Lung (tissue), 12 donors: ENCODE results near the gene PTF1A. TPM values are rescaled to one million over a fixed set of nuclear protein-coding genes. Genes with fewer than 3 reads are reported as not detected.

Experiments
- ATAC-seq: fragments of 200-7000 bp; cut with Tn5 transposase; one replicate; pipeline ENCODE4 v1.9.1; 2020; ENCODE audit warnings: moderate number of reproducible peaks; ENCODE audit not compliant: insufficient read depth, low FRiP score
- DNase-seq, 3 donors: peaks; one replicate each; pipeline ENCODE4 v3.0.0-alpha.2; 2013 to 2017
- H3K27ac ChIP-seq, 2 donors: one replicate each; pipeline ENCODE4 v1.5.1; 2013; ENCODE audit warnings: mild to moderate bottlenecking in 2 of 2, moderate library complexity in 2 of 2, control low read depth in 1 of 2, inconsistent platforms in 1 of 2, low read depth in 1 of 2, low read length in 1 of 2
- H3K27me3 ChIP-seq, 3 donors: one replicate each; pipeline ENCODE4 v1.5.1; 2013; ENCODE audit warnings: low read length in 2 of 3; ENCODE audit not compliant: control insufficient read depth in 3 of 3, insufficient read depth in 3 of 3
- H3K36me3 ChIP-seq, 4 donors: one replicate each; pipeline ENCODE4 v1.5.1; 2013; ENCODE audit warnings: low read length in 4 of 4, mild to moderate bottlenecking in 1 of 4, moderate library complexity in 1 of 4; ENCODE audit not compliant: control insufficient read depth in 4 of 4, insufficient read depth in 4 of 4
- H3K4me1 ChIP-seq, 5 donors: one replicate each; pipeline ENCODE4 v1.5.1; 2013; ENCODE audit warnings: low read length in 5 of 5, mild to moderate bottlenecking in 2 of 5, moderate library complexity in 1 of 5; ENCODE audit not compliant: control insufficient read depth in 5 of 5, insufficient read depth in 5 of 5
- H3K4me3 ChIP-seq: one replicate; pipeline ENCODE4 v1.5.1; 2013; ENCODE audit warnings: mild to moderate bottlenecking, control low read depth, moderate library complexity
- H3K9ac ChIP-seq, 2 donors: one replicate each; pipeline ENCODE4 v1.5.1; 2013; ENCODE audit warnings: low read length in 2 of 2, control low read depth in 1 of 2; ENCODE audit not compliant: insufficient read depth in 1 of 2
- H3K9me3 ChIP-seq, 4 donors: one replicate each; pipeline ENCODE4 v1.5.1; 2013; ENCODE audit warnings: low read length in 3 of 4, mild to moderate bottlenecking in 1 of 4, moderate library complexity in 1 of 4; ENCODE audit not compliant: control insufficient read depth in 4 of 4, insufficient read depth in 3 of 4
- WGBS, 2 donors: extraction: QIAGEN DNeasy Blood & Tissue Kit; methylation state at CpG; one replicate each; pipeline ENCODE4 v1.1.7; 2013; 5-methylcytosine and 5-hydroxymethylcytosine counted together
- polyA plus RNA-seq, 2 donors: library from polyadenylated mRNA; stranded (reverse); fragments of 200-250 nt; gene quantifications; one replicate each; pipeline ENCODE4 v1.2.1, GENCODE V29; 2013
- total RNA-seq, 2 donors: library from RNA; depleted of rRNA in 1 of 2; stranded (reverse); fragments of >200 nt in 1 of 2; gene quantifications; one replicate each; pipeline ENCODE4 v1.2.1, GENCODE V29; 2014 to 2021
- TF ChIP-seq, protein P1 (sequence below): IDR thresholded peaks from 2 replicates; pipeline ENCODE4 v1.5.1; 2012; ENCODE audit warnings: mild to moderate bottlenecking; ENCODE audit errors: control extremely low read depth, extremely low read depth
- donor health status: control.
- donor health status: control.
- donor health status: Bipolar disorder and iron deficiency.
- donor health status: healthy.
- donor health status: DM: yes; HTN: yes; CAD: no.

Gene PTF1A
- total and polyA plus RNA-seq, 4 donors = not detected

DNA sequence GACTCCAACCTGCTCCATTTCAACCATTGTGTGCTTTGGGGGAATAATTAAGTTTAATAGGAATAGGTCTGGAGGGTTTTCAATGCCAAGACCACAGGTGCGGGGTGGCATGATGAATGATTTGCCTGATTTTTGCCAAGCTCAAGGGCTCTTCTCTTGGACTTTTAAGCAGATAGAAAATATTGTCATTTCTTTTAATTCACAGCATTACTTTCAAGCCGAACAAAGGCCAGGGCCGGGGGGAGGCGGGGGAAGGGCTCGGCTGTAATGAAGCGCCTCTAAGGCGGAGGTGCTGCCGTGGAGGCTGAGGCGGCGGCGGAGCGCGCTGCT lies 6.5 kb downstream of the PTF1A start:
- DNase-seq = no peak
- Histone ChIP-seq H3K9ac (no peak overlapping the region), H3K27ac (no peak overlapping the region), H3K9me3 (peaks cover 0 to 7% (median 0%) of the 10 kb centered on the region in 4 donors), H3K4me3 (no peak overlapping the region), H3K4me1 (peaks cover 0 to 9% (median 0%) of the 10 kb centered on the region in 5 donors), H3K36me3 (no peaks in the 10 kb centered on the region), H3K27me3 (peaks cover 29 to 98% (median 88%) of the 10 kb centered on the region in 3 donors)
- ATAC-seq = no peak
- TF ChIP-seq, protein P1, sequence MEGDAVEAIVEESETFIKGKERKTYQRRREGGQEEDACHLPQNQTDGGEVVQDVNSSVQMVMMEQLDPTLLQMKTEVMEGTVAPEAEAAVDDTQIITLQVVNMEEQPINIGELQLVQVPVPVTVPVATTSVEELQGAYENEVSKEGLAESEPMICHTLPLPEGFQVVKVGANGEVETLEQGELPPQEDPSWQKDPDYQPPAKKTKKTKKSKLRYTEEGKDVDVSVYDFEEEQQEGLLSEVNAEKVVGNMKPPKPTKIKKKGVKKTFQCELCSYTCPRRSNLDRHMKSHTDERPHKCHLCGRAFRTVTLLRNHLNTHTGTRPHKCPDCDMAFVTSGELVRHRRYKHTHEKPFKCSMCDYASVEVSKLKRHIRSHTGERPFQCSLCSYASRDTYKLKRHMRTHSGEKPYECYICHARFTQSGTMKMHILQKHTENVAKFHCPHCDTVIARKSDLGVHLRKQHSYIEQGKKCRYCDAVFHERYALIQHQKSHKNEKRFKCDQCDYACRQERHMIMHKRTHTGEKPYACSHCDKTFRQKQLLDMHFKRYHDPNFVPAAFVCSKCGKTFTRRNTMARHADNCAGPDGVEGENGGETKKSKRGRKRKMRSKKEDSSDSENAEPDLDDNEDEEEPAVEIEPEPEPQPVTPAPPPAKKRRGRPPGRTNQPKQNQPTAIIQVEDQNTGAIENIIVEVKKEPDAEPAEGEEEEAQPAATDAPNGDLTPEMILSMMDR = no peak
- 4 to 6% methylated on average over 13 of the region's 13 CpGs for WGBS, 2 donors

DNA sequence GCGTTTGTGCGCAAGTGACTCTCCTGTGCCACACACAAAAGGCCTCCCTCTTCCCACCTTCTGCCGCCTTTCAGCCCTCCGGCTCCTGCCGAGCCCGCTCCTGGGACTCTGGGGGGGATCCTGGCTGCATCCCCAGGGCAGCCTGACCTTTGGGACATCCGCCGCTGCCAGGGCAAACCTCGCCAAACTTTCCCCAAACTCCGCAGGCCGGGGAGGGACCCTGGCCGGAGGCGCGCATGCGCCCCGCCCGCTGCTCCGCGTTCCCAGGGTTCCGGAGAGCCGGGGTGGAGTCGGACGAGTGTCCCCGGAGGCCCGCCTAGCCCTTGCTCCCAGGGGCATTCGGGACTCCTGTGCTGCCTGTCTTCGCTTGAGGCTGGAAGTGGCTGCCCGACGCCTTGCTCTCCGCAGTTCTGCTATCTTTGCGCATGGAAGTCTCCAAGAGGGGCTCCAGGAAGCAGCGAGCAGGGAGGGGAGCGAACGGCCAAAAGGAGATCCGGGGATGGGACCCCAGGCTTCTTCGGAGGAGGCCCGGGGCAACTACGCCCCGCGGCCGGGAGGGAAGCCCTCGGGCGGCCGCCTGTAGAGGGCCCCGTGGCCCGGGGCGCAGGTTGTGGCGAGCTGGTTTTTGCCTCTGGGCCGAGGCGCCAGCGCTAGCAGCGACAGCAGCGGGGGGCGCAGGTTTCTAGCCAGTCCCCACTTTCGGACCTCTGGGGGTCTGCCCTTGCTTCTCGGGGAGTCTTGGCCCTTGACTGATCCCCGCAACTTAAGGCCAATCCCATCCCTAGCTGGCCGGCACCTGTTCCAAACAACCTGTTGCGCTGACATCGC lies 7.0 kb downstream of the PTF1A start:
- Histone ChIP-seq H3K36me3 (no peaks in the 10 kb centered on the region), H3K4me1 (peaks cover 0 to 9% (median 0%) of the 10 kb centered on the region in 5 donors), H3K9ac (no peak overlapping the region), H3K27me3 (peaks cover 35 to 98% (median 88%) of the 10 kb centered on the region in 3 donors), H3K4me3 (no peak overlapping the region), H3K9me3 (peaks cover 0 to 8% (median 0%) of the 10 kb centered on the region in 4 donors), H3K27ac (no peak overlapping the region)
- DNase-seq (no peak), ATAC-seq (no peak)
- TF ChIP-seq, protein P1 = no peak
- 2% methylated on average over 54 to 60 of the region's 60 CpGs for WGBS, 2 donors

DNA sequence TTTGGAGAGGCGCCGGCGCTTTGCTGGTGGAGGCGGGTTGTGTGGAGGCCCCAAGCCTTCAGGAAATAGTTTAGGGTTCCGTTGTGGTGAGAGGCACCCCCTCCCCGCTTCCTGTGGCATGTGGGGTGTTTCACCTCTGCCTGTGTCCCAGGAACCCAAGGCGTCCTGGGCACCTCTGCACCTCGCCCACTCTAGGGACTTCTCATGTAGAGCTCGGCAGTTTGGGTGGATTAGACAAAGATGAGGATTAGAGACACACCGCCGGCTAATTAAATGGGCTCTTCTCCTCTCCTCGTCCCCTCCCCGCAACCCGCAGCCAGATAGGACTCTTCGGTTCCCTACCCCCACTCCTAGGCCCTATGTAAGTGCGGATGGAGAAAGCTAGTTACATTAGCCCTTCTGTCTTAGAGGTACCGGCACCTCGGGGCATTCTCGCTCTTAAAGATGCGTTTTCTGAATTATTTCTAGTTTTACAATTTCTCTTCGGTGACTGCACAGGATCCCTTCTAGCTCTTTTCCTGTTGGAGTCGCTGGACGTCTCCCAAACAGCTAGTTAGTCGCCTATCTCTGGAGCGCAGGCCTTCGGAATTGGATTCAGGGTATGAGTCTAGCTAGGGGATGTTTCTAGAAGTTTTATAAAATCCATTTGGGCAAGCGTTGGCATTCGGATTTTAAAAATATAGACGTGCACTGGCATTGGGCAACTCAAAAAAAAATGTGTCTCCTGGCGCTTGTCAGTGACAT lies 7.8 kb downstream of the PTF1A start:
- TF ChIP-seq, protein P1 = no peak
- Histone ChIP-seq H3K36me3 (no peaks in the 10 kb centered on the region), H3K27ac (no peak overlapping the region), H3K4me1 (peaks cover 0 to 7% (median 0%) of the 10 kb centered on the region in 5 donors), H3K9me3 (peaks cover 0 to 4% (median 0%) of the 10 kb centered on the region in 4 donors), H3K4me3 (no peak overlapping the region), H3K9ac (no peak overlapping the region), H3K27me3 (peaks cover 34 to 99% (median 87%) of the 10 kb centered on the region in 3 donors)
- 3% methylated on average over 30 of the region's 30 CpGs for WGBS, 2 donors
- ATAC-seq (no peak), DNase-seq (no peak)
